HG02885 (cell line): ENCODE data around the gene COX6B1.
"Not testable (repeated sequence)": the region's sequence is repeated elsewhere in the genome, so short reads cannot be mapped to it uniquely, and the experiment has no call there.

Experiments
- ATAC-seq: cut with Tn5 transposase; IDR thresholded peaks from one replicate; pipeline ENCODE4 v1.9.1; 2021; ENCODE audit warnings: mild to moderate bottlenecking; ENCODE audit not compliant: unreplicated experiment, poor library complexity

The COX6B1 gene

DNA sequence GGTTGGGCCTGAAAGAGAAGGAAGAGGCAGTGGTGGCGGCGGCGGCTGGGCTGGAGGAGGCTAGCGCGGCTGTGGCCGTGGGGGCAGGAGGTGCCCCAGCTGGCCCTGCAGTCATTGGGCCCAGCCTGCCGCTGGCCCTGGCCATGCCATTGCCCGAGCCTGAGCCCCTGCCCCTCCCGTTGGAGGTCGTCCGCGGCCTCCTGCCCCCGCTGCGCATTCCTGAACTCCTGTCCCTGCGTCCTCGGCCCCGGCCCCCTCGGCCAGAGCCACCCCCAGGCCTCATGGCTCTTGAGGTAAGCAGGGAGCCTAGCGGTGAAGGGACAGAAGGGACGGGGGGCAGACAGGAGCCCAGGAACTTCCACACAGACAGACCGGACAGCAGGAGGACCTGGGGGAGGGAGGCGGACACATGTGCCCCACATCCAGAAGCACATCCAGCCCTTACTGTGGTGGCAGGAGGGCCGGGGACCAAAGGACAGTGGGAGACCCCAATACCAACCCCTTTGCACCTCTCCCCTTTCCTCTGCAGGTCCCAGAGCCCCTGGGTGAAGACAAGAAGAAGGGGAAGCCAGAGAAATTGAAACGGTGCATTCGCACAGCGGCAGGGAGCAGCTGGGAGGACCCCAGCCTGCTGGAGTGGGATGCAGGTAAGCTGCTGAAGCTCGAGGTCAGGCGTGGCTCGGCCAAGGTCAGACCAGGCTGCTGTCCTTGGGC, 14.2 kb upstream of the COX6B1 start:
- no peak for ATAC-seq

DNA sequence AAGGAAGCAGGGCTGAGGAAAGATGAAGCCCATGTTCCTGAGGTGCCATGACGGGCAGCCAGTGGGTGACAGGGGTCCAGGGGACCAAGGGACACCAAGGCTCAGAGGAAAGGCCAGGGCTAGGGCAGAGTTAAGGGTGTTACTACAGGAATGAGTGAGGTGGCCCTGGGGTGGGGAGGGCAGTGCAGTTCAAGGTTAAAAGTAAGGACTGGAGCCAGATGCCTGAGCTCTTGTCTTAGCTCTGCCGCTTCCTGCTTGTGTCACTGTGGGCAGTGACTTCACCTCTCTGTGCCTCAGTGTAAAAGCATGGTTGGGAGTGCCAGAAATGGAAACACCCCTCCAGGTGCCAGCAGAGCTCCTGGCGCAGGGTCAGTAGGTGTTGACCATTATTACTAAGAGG, 11.5 kb upstream of the COX6B1 start:
- no peak for ATAC-seq

DNA sequence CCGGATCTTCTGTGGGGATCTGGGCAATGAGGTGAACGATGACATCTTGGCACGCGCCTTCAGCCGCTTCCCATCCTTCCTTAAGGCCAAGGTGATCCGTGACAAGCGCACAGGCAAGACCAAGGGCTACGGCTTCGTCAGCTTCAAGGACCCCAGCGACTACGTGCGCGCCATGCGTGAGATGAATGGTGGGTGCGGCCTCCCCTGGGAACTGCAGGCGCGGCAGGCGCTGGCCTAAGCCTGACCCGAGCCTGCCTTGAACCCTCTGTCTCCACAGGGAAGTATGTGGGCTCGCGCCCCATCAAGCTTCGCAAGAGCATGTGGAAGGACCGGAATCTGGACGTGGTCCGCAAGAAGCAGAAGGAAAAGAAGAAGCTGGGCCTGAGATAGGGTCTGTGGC, 11.0 kb upstream of the COX6B1 start:
- ATAC-seq, result no peak

DNA sequence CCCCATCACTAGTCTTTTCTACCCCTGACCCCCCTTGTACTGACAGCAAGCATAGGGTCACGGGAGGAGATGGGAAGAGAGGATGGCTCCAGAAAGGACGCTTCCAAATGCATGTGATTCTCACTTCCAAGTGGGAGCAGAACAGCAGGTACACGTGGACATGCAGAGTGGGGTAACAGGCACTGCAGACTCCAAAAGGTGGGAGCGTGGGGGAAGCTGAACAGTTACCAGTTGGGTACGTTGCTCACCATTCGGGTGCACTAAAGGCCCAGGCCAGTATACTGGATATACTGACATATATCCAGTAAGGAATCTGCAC, 8.8 kb upstream of the COX6B1 start:
- ATAC-seq, result no peak

DNA sequence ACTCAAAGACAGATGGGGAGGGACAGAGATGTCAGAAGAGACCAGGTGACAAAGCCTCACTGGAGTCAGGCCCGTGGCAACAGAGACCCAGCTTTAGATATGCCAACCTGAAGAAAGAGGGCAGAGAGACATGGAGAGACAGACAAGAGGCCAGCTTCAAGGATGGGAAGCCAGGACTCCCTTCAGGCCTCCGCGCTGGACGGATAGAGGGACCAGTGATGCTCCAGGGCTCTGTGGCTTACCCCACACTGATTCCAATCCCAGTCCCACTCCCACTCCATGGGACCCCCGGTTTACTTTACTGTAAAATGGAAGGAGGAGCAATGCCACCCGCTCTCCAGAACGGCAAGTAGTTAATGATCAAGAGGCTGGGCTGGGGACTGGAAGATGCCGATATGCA, 8.3 kb upstream of the COX6B1 start:
- no peak for ATAC-seq

DNA sequence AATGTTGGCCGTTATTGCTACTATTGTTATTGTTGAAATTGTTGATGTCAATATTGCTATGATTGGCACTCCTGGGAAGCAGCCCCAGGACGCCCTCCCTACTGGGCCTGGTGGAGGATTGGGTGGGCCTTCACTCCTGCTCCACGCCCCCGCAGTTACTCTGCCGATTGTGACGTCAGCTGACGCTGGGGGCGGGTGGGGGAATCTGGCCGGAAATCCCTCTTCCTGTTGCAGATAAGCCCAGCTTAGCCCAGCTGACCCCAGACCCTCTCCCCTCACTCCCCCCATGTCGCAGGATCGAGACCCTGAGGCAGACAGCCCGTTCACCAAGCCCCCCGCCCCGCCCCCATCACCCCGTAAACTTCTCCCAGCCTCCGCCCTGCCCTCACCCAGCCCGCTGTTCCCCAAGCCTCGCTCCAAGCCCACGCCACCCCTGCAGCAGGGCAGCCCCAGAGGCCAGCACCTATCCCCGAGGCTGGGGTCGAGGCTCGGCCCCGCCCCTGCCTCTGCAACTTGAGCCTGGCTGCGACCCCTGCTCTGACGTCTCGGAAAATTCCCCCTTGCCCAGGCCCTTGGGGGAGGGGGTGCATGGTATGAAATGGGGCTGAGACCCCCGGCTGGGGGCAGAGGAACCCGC, 6.5 kb upstream of the COX6B1 start, which contains the start of gene ETV2:
TSS of gene ETV2 (plus strand) at position 231 of the 637 bp plus-strand sequence. CDS start 716 bp downstream, outside the sequence.
- no peak for ATAC-seq

GRCh38 chr19:35642312-35642711, 5.8 kb upstream of the COX6B1 start:
- ATAC-seq, result no peak

- no peak for ATAC-seq
These were observed 5.3 kb upstream of the COX6B1 start for GRCh38 chr19:35642798-35643254.

GRCh38 chr19:35643255-35644205, 4.6 kb upstream of the COX6B1 start:
- ATAC-seq, result peak; percentile 43

DNA sequence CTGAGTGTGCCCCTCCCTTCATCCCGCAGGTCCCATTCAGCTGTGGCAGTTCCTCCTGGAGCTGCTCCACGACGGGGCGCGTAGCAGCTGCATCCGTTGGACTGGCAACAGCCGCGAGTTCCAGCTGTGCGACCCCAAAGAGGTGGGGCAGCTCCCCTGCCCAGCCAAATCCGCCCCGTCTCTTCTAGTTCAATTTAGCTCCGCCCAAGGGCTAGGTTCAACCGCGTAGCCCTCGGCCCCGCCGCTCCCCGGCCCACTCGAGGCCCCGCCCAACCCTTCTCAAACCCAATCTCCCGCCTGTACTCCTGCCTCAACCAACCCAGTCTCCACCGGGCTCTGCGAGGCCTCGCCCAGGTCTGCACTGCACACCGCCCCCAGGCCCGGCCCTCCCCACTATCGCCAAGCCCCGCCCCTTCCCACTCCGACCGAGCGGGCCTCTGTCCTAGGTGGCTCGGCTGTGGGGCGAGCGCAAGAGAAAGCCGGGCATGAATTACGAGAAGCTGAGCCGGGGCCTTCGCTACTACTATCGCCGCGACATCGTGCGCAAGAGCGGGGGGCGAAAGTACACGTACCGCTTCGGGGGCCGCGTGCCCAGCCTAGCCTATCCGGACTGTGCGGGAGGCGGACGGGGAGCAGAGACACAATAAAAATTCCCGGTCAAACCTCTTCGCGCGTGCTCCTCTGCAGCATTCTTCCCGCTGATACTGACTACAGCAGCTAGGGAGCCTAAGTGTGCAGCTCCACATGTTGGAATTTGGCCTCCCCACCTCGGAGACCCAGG, 3.7 kb upstream of the COX6B1 start:
- ATAC-seq, result peak; percentile 74

DNA sequence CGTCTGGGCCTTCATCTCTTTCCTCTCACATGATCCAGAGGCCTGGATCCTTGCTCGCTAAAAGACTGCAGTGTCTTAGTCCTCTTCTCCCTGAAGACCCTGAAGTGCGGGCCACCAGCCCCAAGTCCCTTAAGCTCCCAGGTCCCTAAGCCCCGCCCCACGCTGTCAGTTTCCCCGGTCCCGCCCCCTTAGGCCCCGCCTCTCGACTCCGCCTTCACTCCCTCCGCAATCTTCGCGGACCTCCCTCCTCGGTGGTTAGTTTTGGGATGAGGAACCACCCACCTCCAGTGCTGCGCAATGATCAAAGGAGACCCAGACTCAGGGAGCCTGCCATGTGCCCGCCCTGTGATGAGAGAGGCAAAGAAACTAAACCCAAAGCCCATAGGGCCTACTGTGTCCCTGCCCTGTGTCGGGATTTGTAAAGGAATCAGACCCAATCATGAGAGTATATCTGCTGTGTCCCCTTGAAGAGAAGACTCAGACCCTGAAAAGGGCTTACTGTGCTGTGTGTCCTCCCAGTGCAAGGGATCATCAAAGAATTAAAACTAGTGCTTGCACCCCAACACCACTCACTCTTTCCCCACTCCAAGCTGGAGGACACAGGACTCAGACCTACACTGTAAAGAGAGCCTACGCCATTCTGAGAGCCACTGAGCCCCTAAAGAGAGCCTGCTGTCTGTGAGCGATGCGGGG, 3.0 kb upstream of the COX6B1 start:
- no peak for ATAC-seq

GRCh38 chr19:35645680-35646511, 2.2 kb upstream of the COX6B1 start:
- no peak for ATAC-seq

DNA sequence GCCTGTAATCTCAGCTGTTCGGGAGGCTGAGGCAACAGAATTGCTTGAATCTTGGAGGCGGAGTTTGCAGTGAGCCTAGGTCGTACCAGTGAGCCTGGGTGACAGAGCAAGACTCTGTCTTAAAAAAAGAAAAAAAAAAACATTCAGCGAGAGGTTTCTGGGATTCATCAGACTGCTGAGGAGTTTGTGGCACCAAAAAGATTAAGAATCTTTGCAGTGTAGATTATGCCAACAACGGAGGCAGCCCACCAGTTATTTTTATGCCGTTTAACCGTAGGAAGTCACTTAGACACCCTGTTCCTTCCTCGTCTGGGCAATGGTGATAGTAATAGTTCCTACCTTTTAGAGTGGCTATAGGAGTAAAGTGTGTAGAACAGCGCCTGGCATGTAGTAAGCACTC, 2.5 kb downstream of the COX6B1 start:
- no peak for ATAC-seq

DNA sequence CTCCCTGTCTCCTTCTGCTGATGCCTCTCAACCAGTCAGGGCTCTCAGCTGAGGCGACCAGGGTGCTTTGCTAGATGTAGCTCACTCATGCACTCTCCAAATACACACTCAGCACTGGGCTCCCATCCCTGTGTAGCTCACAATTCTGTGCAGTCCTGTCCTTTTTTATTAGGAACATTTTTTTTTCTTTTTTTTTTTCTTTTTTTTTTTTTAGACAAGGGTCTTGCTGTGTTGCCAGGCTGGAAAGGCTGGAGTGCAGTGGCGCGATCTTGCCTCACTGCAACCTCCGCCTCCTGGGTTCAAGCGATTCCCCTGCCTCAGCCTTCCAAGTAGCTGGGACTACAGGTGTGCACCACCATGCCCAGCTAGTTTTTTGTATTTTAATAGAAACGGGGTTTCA, 6.7 kb downstream of the COX6B1 start:
- not testable (repeated sequence) for ATAC-seq

- no peak for ATAC-seq
These were observed 7.5 kb downstream of the COX6B1 start for GRCh38 chr19:35655600-35655999.

DNA sequence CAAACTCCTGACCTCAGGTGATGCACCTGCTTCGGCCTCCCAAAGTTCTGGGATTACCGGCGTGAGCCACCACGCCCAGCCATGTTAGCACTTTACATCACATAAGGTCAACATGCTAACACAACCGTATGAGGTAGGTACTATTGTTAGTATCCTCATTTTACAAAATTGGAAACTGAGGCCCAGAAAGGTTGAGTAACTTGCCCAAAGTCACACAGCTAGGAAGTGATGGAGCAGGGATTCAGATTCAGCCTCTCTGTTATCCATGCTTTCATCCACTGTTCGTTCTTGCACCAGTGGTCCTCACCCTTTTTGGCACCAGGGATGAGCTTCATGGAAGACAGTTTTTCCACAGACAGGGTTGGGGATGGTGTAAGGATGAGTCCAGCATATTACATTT, 8.6 kb downstream of the COX6B1 start:
- ATAC-seq, result no peak

- ATAC-seq, result no peak
These were observed 10.0 kb downstream of the COX6B1 start for GRCh38 chr19:35657904-35658700.

DNA sequence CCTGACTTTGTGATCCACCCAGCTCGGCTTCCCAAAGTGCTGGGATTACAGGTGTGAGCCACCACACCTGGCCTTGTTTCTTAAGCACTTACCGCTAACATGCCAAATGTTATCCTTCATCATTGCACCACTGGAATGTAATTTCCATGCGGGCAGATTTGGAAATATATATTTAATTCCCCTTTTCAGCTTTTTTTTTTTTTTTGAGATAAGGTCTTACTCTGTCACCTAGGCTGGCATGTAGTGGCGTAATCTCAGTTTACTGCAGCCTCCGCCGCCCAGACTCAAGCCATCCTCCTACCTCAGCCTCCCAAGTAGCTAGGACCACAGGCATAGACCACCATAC, 13.8 kb downstream of the COX6B1 start:
- ATAC-seq, result no peak
